Measurements from ENCODE around the gene ATP11C. TPM values are rescaled to one million over a fixed set of nuclear protein-coding genes. Genes with fewer than 3 reads are reported as not detected.
A peak's percentile ranks its signal among the peaks of the same experiment; 100 is the strongest.

The ATP11C gene
- total RNA-seq, 1 experiment from 2014 or later = 19.4 TPM

- no peak for TF ChIP-seq REST (IDR thresholded peaks at IDR 0.05; ENCODE audit: low read depth)
- TF ChIP-seq TCF7L2 (IDR thresholded peaks at IDR 0.05; ENCODE audit: borderline replicate concordance, extremely low read depth, insufficient read depth, insufficient read length) = no peak
Observed at GRCh38 chrX:139762400-139763183, 170.3 kb downstream of the ATP11C start (continued).

GRCh38 chrX:139759637-139760036 is 173.2 kb downstream of the ATP11C start:
- no peak overlapping the region for H3K27ac ChIP-seq (ENCODE audit: low read depth, low read length)
- H4K20me1 ChIP-seq (ENCODE audit: insufficient read depth) = no peaks in the 10 kb centered on the region
- ATAC-seq (no peak), DNase-seq (ENCODE audit: low read depth, low spot score) (no peak)
- no peak overlapping the region for H3K4me3 ChIP-seq (replicated peaks in 1 of 2; ENCODE audit: low read depth in 1 of 2, low read length in 2 of 2)
- ChIA-PET CTCF (no interaction called here), POLR2A (no interaction called here), RAD21 (ENCODE audit: low non-redundant PET in 1 of 2, low total read pairs in 2 of 2, uncharacterized antibody in 2 of 2, unreplicated experiment in 2 of 2) (no interaction called here)
- no TSS peak for BruUV-seq (replicated peaks)
- TF ChIP-seq FOSL1 (IDR thresholded peaks at IDR 0.05; ENCODE audit: low read depth) = no peak
- no peak for TF ChIP-seq CBX3 (IDR thresholded peaks at IDR 0.05; ENCODE audit: low read depth)
- no peak for TF ChIP-seq ZFX (IDR thresholded peaks at IDR 0.05)
- peak; percentile 30; the same call in 1 of the 2 replicates for TF ChIP-seq RAD21 (IDR thresholded peaks at IDR 0.05; ENCODE audit: low read depth)
- TF ChIP-seq CTCF (IDR thresholded peaks at IDR 0.05 in 2 of 3, conservative IDR thresholded peaks at IDR 0.05 in 1 of 3; ENCODE audit: borderline replicate concordance in 1 of 3, insufficient read depth in 1 of 3, low read depth in 2 of 3, low read length in 2 of 3) = peak in 2 of 3 experiments; percentile 37 to 49; a peak in 4 of 6 replicates
- no peak for TF ChIP-seq ELF1 (IDR thresholded peaks at IDR 0.05; ENCODE audit: borderline replicate concordance, low read depth)
- no peak overlapping the region for H2AFZ ChIP-seq (ENCODE audit: low read depth, low read length, poor library complexity, severe bottlenecking)
- no peaks in the 10 kb centered on the region for H3K9me2 ChIP-seq (ENCODE audit: insufficient read depth)
- no peaks in the 10 kb centered on the region for H3K27me3 ChIP-seq (ENCODE audit: insufficient read depth, low read length)
- intact Hi-C loops (cut with micrococcal nuclease) = no loop called here
- no peaks in the 10 kb centered on the region for H3K36me3 ChIP-seq (ENCODE audit: control insufficient read depth in 1 of 2, insufficient read depth in 2 of 2, low read length in 2 of 2)
- H3K4me2 ChIP-seq (ENCODE audit: low read length) = no peak overlapping the region
- no peaks in the 10 kb centered on the region for H3K9me3 ChIP-seq (ENCODE audit: control insufficient read depth in 1 of 2, insufficient read depth in 1 of 2, low read depth in 1 of 2, low read length in 2 of 2)
- no peaks in the 10 kb centered on the region for H3K79me2 ChIP-seq (ENCODE audit: insufficient read depth, low read length)
- no peak overlapping the region for H3K9ac ChIP-seq (ENCODE audit: low read length)
- no peaks in the 10 kb centered on the region for H3K4me1 ChIP-seq (ENCODE audit: control insufficient read depth in 1 of 2, insufficient read depth in 2 of 2, low read length in 2 of 2)

Data from HCT116 (cell line).